Cardiac muscle cell (in vitro differentiated cells and primary cell): ENCODE results near the gene PLD4. TPM values are rescaled to one million over a fixed set of nuclear protein-coding genes. Genes with fewer than 3 reads are reported as not detected.

ENCODE experiments used
- DNase-seq, 2 donors: peaks; one replicate each; pipeline versions ENCODE4 v3.0.0 to v3.0.0-alpha.2; 2010 to 2017; ENCODE audit warnings: low read depth in 1 of 2, low spot score in 1 of 2
- H3K27ac ChIP-seq: fragments of 200-600 bp; sonication (generic); 2 replicates; pipeline ENCODE4 v1.5.1; 2016
- H3K27me3 ChIP-seq: fragments of 200-600 bp; sonication (generic); 2 replicates; pipeline ENCODE4 v1.6.0; 2016; ENCODE audit warnings: control low read depth
- H3K36me3 ChIP-seq: fragments of 200-600 bp; sonication (generic); 2 replicates; pipeline ENCODE4 v1.5.1; 2016; ENCODE audit warnings: control low read depth
- H3K4me1 ChIP-seq: fragments of 200-600 bp; sonication (generic); 2 replicates; pipeline ENCODE4 v1.8.1; 2017; ENCODE audit warnings: low read depth, mild to moderate bottlenecking, mixed run types
- H3K4me3 ChIP-seq: fragments of 200-600 bp; sonication (generic); 2 replicates; pipeline ENCODE4 v1.5.1; 2016; ENCODE audit warnings: mild to moderate bottlenecking
- H3K9me3 ChIP-seq: fragments of 200-600 bp; sonication (generic); 2 replicates; pipeline ENCODE4 v1.5.1; 2017; ENCODE audit warnings: low read depth, mild to moderate bottlenecking, control low read depth
- polyA plus RNA-seq: library from polyadenylated mRNA; unstranded; fragments of >200 nt; fragmentation: Nextera tagmentation; extraction: Ambion mirVana; gene quantifications from 2 replicates; pipeline ENCODE4 v1.2.1, GENCODE V29; 2016
- total RNA-seq: library from RNA; depleted of rRNA; stranded (reverse); fragments of >200 nt; gene quantifications from 2 replicates; pipeline ENCODE4 v1.2.3, GENCODE V29; 2016
- TF ChIP-seq, protein P1 (sequence below): IDR thresholded peaks from 2 replicates; pipeline ENCODE4 v1.5.1; 2012; ENCODE audit warnings: low read depth, mild to moderate bottlenecking, low read length

PLD4 gene
- total and polyA plus RNA-seq, 2 experiments from 2014 or later = 0.07 to 0.54 TPM

- TF ChIP-seq, protein P1, sequence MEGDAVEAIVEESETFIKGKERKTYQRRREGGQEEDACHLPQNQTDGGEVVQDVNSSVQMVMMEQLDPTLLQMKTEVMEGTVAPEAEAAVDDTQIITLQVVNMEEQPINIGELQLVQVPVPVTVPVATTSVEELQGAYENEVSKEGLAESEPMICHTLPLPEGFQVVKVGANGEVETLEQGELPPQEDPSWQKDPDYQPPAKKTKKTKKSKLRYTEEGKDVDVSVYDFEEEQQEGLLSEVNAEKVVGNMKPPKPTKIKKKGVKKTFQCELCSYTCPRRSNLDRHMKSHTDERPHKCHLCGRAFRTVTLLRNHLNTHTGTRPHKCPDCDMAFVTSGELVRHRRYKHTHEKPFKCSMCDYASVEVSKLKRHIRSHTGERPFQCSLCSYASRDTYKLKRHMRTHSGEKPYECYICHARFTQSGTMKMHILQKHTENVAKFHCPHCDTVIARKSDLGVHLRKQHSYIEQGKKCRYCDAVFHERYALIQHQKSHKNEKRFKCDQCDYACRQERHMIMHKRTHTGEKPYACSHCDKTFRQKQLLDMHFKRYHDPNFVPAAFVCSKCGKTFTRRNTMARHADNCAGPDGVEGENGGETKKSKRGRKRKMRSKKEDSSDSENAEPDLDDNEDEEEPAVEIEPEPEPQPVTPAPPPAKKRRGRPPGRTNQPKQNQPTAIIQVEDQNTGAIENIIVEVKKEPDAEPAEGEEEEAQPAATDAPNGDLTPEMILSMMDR = no peak
- no peak for DNase-seq
Observed at GRCh38 chr14:104953097-104953496, 28.4 kb downstream of the PLD4 start.

GRCh38 chr14:104953896-104954656 is 29.4 kb downstream of the PLD4 start:
- no peaks in the 10 kb centered on the region for H3K4me1 ChIP-seq
- H3K4me3 ChIP-seq = no peak overlapping the region
- H3K9me3 ChIP-seq = no peaks in the 10 kb centered on the region
- H3K36me3 ChIP-seq = no peaks in the 10 kb centered on the region
- no peak overlapping the region for H3K27ac ChIP-seq
- DNase-seq = no peak
- H3K27me3 ChIP-seq = peaks cover 3% of the 10 kb centered on the region
- TF ChIP-seq, protein P1 = no peak

More at GRCh38 chr14:104953097-104953496, 28.4 kb downstream of the PLD4 start:
- H3K9me3 ChIP-seq = no peaks in the 10 kb centered on the region
- H3K36me3 ChIP-seq = no peaks in the 10 kb centered on the region
- no peaks in the 10 kb centered on the region for H3K4me1 ChIP-seq
- H3K27me3 ChIP-seq = no peaks in the 10 kb centered on the region
- H3K27ac ChIP-seq = no peak overlapping the region
- H3K4me3 ChIP-seq = no peak overlapping the region

- Histone ChIP-seq H3K4me3 (no peak overlapping the region), H3K27ac (no peak overlapping the region), H3K4me1 (no peaks in the 10 kb centered on the region), H3K9me3 (no peaks in the 10 kb centered on the region), H3K36me3 (no peaks in the 10 kb centered on the region), H3K27me3 (peaks cover 8% of the 10 kb centered on the region)
- TF ChIP-seq, protein P1 = no peak
- no peak for DNase-seq
Observed at GRCh38 chr14:104954746-104955395, 30.2 kb downstream of the PLD4 start.

DNA sequence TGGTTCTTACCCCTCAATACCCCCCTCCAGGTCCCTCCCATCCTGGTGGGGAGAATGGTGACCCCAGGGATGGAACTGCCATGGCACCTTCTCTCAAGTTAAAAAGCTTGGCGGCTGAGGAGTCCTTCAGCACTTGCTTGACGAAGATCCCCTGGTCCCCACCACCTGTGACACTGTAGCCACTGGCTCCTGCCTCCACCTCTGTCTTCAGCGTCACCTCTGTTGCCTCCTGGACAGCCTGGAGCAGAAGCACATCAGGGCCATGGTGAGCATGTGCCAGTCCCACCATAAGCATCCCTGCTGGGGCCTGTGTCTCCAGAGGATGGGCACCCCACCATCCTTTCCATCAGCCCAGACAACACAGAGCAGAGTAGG is 30.7 kb downstream of the PLD4 start:
- Histone ChIP-seq H3K9me3 (no peaks in the 10 kb centered on the region), H3K36me3 (no peaks in the 10 kb centered on the region), H3K4me1 (no peaks in the 10 kb centered on the region), H3K4me3 (no peak overlapping the region), H3K27me3 (peaks cover 9% of the 10 kb centered on the region), H3K27ac (no peak overlapping the region)
- DNase-seq = no peak
- TF ChIP-seq, protein P1 = no peak

- Histone ChIP-seq H3K4me3 (no peak overlapping the region), H3K9me3 (no peaks in the 10 kb centered on the region), H3K36me3 (no peaks in the 10 kb centered on the region), H3K27ac (no peak overlapping the region), H3K4me1 (no peaks in the 10 kb centered on the region), H3K27me3 (peaks cover 9% of the 10 kb centered on the region)
- DNase-seq = no peak
- TF ChIP-seq, protein P1 = no peak
Observed at GRCh38 chr14:104956290-104956890, 31.7 kb downstream of the PLD4 start.
